PC-9 (cell line): ENCODE measurements around the gene RAB11FIP4.

Experiments
- EZH2 ChIP-seq: fragments of 200-600 bp; sonication (generic); IDR thresholded peaks from 2 replicates; pipeline ENCODE4 v1.8.0; 2017; ENCODE audit warnings: antibody characterized with exemption, low read depth
- TF ChIP-seq, protein P1 (sequence below): fragments of 200-600 bp; sonication (generic); conservative IDR thresholded peaks from 2 replicates; pipeline ENCODE4 v1.6.1; 2017; ENCODE audit warnings: mixed run types, antibody characterized with exemption, mild to moderate bottlenecking, moderate library complexity

DNA sequence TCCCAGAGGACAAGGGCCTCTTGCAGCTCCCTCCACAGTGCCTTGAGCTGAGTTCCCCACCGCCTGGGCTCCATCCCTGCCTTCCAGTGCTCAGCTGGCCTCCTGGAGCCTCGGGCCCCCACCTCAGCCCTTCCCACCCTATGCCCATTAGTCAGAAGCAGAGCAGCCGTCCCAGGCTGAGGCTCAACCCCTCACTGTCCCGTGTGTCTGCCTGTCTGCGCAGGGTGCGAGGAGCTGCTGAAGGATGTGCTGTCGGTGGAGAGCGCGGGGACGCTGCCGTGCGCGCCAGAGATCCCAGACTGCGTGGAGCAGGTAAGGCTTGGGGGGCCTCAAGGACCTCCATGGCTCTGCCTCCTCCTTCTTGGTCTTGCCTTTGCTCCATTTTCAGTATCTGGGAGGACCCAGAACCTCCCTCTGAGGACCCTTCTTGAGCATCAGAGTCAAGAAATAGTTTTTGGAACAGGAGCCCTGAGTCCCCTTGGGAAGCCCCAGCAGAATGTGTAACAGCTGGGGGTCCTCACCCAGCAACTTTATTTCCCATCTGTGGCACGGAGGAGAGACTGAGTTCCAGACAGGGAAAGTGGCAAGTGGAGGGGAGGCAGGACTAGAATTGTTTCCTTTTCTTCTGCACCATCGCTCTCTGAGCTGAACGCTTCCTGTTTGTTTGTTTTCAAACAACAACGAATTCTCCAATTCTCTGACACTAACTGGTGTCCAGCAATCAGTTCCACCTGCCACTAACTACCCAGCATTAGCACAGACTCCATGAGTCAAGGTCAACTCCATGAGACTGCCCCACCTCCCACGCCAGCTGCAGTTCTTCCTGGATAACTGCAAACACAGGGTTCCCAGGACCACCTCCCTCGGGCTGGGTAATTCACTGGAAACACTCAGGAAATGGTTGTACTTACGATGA is 42.6 kb downstream of the RAB11FIP4 start:
- TF ChIP-seq, protein P1, sequence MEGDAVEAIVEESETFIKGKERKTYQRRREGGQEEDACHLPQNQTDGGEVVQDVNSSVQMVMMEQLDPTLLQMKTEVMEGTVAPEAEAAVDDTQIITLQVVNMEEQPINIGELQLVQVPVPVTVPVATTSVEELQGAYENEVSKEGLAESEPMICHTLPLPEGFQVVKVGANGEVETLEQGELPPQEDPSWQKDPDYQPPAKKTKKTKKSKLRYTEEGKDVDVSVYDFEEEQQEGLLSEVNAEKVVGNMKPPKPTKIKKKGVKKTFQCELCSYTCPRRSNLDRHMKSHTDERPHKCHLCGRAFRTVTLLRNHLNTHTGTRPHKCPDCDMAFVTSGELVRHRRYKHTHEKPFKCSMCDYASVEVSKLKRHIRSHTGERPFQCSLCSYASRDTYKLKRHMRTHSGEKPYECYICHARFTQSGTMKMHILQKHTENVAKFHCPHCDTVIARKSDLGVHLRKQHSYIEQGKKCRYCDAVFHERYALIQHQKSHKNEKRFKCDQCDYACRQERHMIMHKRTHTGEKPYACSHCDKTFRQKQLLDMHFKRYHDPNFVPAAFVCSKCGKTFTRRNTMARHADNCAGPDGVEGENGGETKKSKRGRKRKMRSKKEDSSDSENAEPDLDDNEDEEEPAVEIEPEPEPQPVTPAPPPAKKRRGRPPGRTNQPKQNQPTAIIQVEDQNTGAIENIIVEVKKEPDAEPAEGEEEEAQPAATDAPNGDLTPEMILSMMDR = no peak
- TF ChIP-seq EZH2 = no peak
